ENCODE measurements around the gene COQ10A.

DNA sequence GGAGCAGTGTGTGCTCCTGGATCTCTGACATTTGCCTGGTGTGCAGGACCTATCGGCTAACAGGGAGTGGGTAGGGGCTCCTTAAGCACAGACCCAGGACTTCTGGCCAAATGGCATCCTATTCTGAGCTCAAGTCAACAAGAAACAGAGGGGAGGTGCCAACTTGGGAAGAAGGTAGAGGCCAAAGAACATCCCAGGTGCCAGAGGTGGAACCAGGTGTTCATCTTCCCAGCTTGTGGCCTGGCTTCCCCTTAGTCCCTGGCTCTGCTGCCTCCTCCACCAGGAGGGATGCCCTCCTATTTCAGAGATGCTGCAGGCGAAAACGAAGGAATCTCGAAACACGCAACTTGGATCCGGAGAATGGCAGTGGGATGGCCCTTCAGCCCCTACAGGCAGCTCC, 30.7 kb upstream of the COQ10A start:
- no peak for TF ChIP-seq CTCF (IDR thresholded peaks at IDR 0.05)
- TF ChIP-seq POLR2A (IDR thresholded peaks at IDR 0.05): no peak
